ENCODE measurements around the gene NTNG2.
A peak's percentile ranks its signal among the peaks of the same experiment; 100 is the strongest.

NTNG2 gene

GRCh38 chr9:132161743-132162184, at the start of gene NTNG2:
NTNG2 (plus strand) TSS chr9:132162058; CDS start chr9:132166832, 4,774 bp downstream.
- no peak for DNase-seq

- DNase-seq = no peak
Observed at GRCh38 chr9:132114102-132114707, 47.7 kb upstream of the NTNG2 start.

GRCh38 chr9:132116583-132116982, 45.3 kb upstream of the NTNG2 start:
- no peak for DNase-seq

GRCh38 chr9:132117694-132118093, 44.2 kb upstream of the NTNG2 start:
- no peak for DNase-seq

GRCh38 chr9:132121021-132121420, 40.8 kb upstream of the NTNG2 start:
- no peak for DNase-seq

- no peak for DNase-seq
Observed at GRCh38 chr9:132124800-132125199, 37.1 kb upstream of the NTNG2 start.

- no peak for DNase-seq
Observed at GRCh38 chr9:132125361-132125760, 36.5 kb upstream of the NTNG2 start.

- no peak for DNase-seq
Observed at GRCh38 chr9:132125944-132126679, 35.7 kb upstream of the NTNG2 start.

GRCh38 chr9:132126680-132127236, 35.1 kb upstream of the NTNG2 start:
- DNase-seq = no peak

GRCh38 chr9:132127888-132128534, 33.8 kb upstream of the NTNG2 start:
- no peak for DNase-seq

GRCh38 chr9:132129535-132129934, 32.3 kb upstream of the NTNG2 start:
- DNase-seq = no peak

GRCh38 chr9:132134085-132134484, 27.8 kb upstream of the NTNG2 start:
- peak; percentile 61 for DNase-seq

- no peak for DNase-seq
Observed at GRCh38 chr9:132135456-132135855, 26.4 kb upstream of the NTNG2 start.

- DNase-seq = no peak
Observed at GRCh38 chr9:132136151-132136780, 25.6 kb upstream of the NTNG2 start.

GRCh38 chr9:132141344-132141947, 20.4 kb upstream of the NTNG2 start:
- DNase-seq = no peak

- DNase-seq = no peak
Observed at GRCh38 chr9:132141948-132142594, 19.8 kb upstream of the NTNG2 start.

GRCh38 chr9:132142924-132143323, 18.9 kb upstream of the NTNG2 start:
- no peak for DNase-seq

- no peak for DNase-seq
Observed at GRCh38 chr9:132143359-132143758, 18.5 kb upstream of the NTNG2 start.

GRCh38 chr9:132144708-132145365, 17.0 kb upstream of the NTNG2 start:
- peak; percentile 65 for DNase-seq

GRCh38 chr9:132146039-132146438, 15.8 kb upstream of the NTNG2 start:
- no peak for DNase-seq

GRCh38 chr9:132146575-132146974, 15.3 kb upstream of the NTNG2 start:
- DNase-seq = no peak

GRCh38 chr9:132147331-132147730, 14.5 kb upstream of the NTNG2 start:
- DNase-seq = no peak
